ENCODE results near the gene TCP1.

DNA sequence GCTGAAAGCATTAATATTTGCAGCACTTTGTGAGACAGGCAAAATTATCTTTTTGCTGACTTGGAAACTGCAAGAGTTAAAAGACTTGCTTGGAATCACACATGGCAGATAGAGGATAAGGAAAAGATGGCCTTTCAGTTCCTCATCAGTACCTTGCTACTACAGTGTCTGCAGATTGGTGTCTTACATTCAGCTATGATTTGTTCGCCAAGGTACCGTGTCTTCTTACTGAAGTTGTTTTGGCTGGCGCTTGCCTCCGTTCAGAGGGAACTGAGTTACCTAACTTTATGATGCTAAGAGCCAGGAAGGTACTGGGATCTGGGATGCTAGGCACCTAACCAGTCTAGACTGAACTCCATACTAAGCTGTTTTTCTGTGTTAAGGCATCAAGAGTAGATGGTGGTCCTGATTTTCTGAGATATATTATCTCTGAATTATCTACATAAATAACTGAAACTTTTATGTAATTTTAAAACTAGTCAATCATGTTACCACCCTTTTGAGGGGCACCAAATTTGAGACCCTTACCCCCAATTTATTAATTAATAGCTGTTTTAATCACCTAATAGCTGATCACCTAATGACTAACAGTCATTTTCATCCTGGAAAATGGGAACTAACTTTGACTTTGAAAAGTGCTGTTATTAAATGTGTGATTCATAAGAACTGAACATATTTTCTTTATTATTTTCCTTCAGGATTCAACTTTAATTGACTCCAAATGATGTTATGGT, 59.6 kb downstream of the TCP1 start:
- TF ChIP-seq YY1 (IDR thresholded peaks at IDR 0.05; ENCODE audit: insufficient read depth, insufficient read length) (no peak), SUZ12 (IDR thresholded peaks at IDR 0.05; ENCODE audit: extremely low read depth, insufficient read depth, insufficient read length) (no peak)
